Gastrocnemius medialis (tissue), 4 donors: ENCODE data around the gene BCL11B. TPM values are rescaled to one million over a fixed set of nuclear protein-coding genes. Genes with fewer than 3 reads are reported as not detected.

Experiments used
- ATAC-seq, 2 donors: fragments of 150-250 bp; one replicate each; pipeline ENCODE4 v1.9.1; 2016
- DNase-seq, 2 donors: peaks; one replicate each; pipeline ENCODE4 v3.0.0-alpha.2; 2019
- H3K27ac ChIP-seq, 4 donors: fragments of 200-600 bp; sonication (generic); 1 replicate in 1 of 4; 2 replicates in 3 of 4; pipeline ENCODE4 v1.5.1; 2016 to 2018; ENCODE audit warnings: mild to moderate bottlenecking in 2 of 4, moderate library complexity in 1 of 4
- H3K27me3 ChIP-seq, 3 donors: fragments of 200-600 bp; sonication (generic) in 2 of 3; 1 replicate in 1 of 3; 2 replicates in 2 of 3; pipeline versions ENCODE4 v1.5.1 to v1.6.0; 2016 to 2019; ENCODE audit warnings: mild to moderate bottlenecking in 1 of 3, moderate library complexity in 1 of 3
- H3K36me3 ChIP-seq, 2 donors: fragments of 200-600 bp; sonication (generic) in 1 of 2; one replicate each; pipeline ENCODE4 v1.5.1; 2017 to 2018
- H3K4me1 ChIP-seq, 2 donors: fragments of 200-600 bp; sonication (generic) in 1 of 2; one replicate each; pipeline ENCODE4 v1.5.1; 2016 to 2017; ENCODE audit warnings: mild to moderate bottlenecking in 2 of 2
- H3K4me3 ChIP-seq, 4 donors: fragments of 200-600 bp; sonication (generic) in 3 of 4; 1 replicate in 1 of 4; 2 replicates in 3 of 4; pipeline ENCODE4 v1.5.1; 2016 to 2019; ENCODE audit warnings: mild to moderate bottlenecking in 2 of 4
- H3K9me3 ChIP-seq, 3 donors: fragments of 200-600 bp; sonication (generic) in 2 of 3; 1 replicate in 1 of 3; 2 replicates in 2 of 3; pipeline ENCODE4 v1.5.1; 2016 to 2019
- POLR2A ChIP-seq, 2 donors: fragments of 450-650 bp; IDR thresholded peaks; one replicate each; pipeline ENCODE4 v1.6.1; 2017; ENCODE audit warnings: antibody characterized with exemption in 2 of 2, mild to moderate bottlenecking in 2 of 2, moderate library complexity in 2 of 2
- in situ Hi-C, 4 donors: fragments of 200-750 bp; cut with MboI; loops; one replicate each; pipeline versions ENCODE4 v1.15.0 to v1.8.0; 2017; ENCODE audit warnings: low sequenced_read_pairs in 4 of 4
- intact Hi-C: fragments of 100-400 bp; cut with DNase I; formaldehyde crosslinking; loops from one replicate; pipeline ENCODE4 v1.15.1; 2023; ENCODE audit warnings: low total_unique reads
- total RNA-seq, 4 donors: library from RNA; depleted of rRNA; stranded (reverse); fragments of >200 nt; gene quantifications; one replicate each; pipeline versions ENCODE4 v1.1.0 to v1.2.3, GENCODE V29; 2016
- TF ChIP-seq, protein P1 (sequence below), 5 experiments: fragments of 450-650 bp in 3 of 5; fragments of 200-600 bp in 2 of 5; sonication (generic) in 2 of 5; IDR thresholded peaks in 4 of 5; conservative IDR thresholded peaks in 1 of 5; 1 replicate in 4 of 5; 2 replicates in 1 of 5; pipeline ENCODE4 v1.5.1; 2016 to 2019; ENCODE audit warnings: antibody characterized with exemption in 5 of 5, mild to moderate bottlenecking in 3 of 5, moderate library complexity in 3 of 5

The BCL11B gene
- total RNA-seq, 4 donors from 2014 or later = 0.05 to 0.62 (median 0.18) TPM; not detected in 1

DNA sequence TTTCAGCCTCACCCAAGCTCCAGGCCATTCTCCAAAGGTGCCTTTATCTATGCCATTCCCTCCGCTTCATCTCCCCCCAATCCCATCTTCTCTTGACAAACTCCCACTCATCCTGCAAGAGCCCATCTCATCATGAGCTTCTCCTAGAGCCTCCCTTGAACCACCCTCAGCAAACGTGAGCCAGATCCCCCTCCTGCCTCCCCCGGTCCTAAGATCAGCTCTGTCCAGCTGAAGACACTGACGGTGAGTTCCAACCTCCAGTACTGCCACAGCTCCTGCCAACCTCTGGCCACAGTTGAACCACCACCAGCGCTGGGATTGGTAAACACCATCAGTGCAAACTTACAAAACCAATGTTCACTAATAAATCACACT lies 124.6 kb downstream of the BCL11B start:
- ATAC-seq = no peak
- no peaks in the 10 kb centered on the region for H3K27me3 ChIP-seq

GRCh38 chr14:99146616-99147365 lies 125.2 kb downstream of the BCL11B start:
- intact Hi-C loops = no loop called here
- in situ Hi-C loops = no loop called here

More for the DNA sequence above, 124.6 kb downstream of the BCL11B start:
- TF ChIP-seq POLR2A (IDR thresholded peaks at IDR 0.05) = no peak
- TF ChIP-seq, protein P1, sequence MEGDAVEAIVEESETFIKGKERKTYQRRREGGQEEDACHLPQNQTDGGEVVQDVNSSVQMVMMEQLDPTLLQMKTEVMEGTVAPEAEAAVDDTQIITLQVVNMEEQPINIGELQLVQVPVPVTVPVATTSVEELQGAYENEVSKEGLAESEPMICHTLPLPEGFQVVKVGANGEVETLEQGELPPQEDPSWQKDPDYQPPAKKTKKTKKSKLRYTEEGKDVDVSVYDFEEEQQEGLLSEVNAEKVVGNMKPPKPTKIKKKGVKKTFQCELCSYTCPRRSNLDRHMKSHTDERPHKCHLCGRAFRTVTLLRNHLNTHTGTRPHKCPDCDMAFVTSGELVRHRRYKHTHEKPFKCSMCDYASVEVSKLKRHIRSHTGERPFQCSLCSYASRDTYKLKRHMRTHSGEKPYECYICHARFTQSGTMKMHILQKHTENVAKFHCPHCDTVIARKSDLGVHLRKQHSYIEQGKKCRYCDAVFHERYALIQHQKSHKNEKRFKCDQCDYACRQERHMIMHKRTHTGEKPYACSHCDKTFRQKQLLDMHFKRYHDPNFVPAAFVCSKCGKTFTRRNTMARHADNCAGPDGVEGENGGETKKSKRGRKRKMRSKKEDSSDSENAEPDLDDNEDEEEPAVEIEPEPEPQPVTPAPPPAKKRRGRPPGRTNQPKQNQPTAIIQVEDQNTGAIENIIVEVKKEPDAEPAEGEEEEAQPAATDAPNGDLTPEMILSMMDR (IDR thresholded peaks at IDR 0.05 in 4 of 5, conservative IDR thresholded peaks at IDR 0.05 in 1 of 5) = no peak
- Histone ChIP-seq H3K9me3 (no peaks in the 10 kb centered on the region), H3K36me3 (no peaks in the 10 kb centered on the region), H3K4me3 (no peak overlapping the region), H3K27ac (no peak overlapping the region), H3K4me1 (no peaks in the 10 kb centered on the region)
- intact Hi-C loops = no loop called here
- DNase-seq = no peak
- in situ Hi-C loops = no loop called here

GRCh38 chr14:99145307-99145706 lies 126.7 kb downstream of the BCL11B start:
- intact Hi-C loops = no loop called here

More at GRCh38 chr14:99146616-99147365, 125.2 kb downstream of the BCL11B start:
- Histone ChIP-seq H3K9me3 (no peaks in the 10 kb centered on the region), H3K27me3 (no peaks in the 10 kb centered on the region), H3K4me3 (no peak overlapping the region), H3K27ac (no peak overlapping the region), H3K36me3 (no peaks in the 10 kb centered on the region), H3K4me1 (no peaks in the 10 kb centered on the region)
- ATAC-seq = no peak
- DNase-seq = no peak
- no peak for TF ChIP-seq POLR2A (IDR thresholded peaks at IDR 0.05)
- TF ChIP-seq, protein P1 (IDR thresholded peaks at IDR 0.05 in 4 of 5, conservative IDR thresholded peaks at IDR 0.05 in 1 of 5) = no peak

GRCh38 chr14:99143793-99144192 lies 128.2 kb downstream of the BCL11B start:
- Histone ChIP-seq H3K9me3 (no peaks in the 10 kb centered on the region), H3K27me3 (no peaks in the 10 kb centered on the region), H3K27ac (no peak overlapping the region), H3K4me1 (no peaks in the 10 kb centered on the region), H3K36me3 (no peaks in the 10 kb centered on the region), H3K4me3 (no peak overlapping the region)
- no peak for DNase-seq
- intact Hi-C loops = no loop called here
- in situ Hi-C loops = no loop called here
- ATAC-seq = no peak
- TF ChIP-seq, protein P1 (IDR thresholded peaks at IDR 0.05 in 4 of 5, conservative IDR thresholded peaks at IDR 0.05 in 1 of 5) = no peak
- TF ChIP-seq POLR2A (IDR thresholded peaks at IDR 0.05) = no peak

More at GRCh38 chr14:99145307-99145706, 126.7 kb downstream of the BCL11B start:
- DNase-seq (no peak), ATAC-seq (no peak)
- in situ Hi-C loops = no loop called here
- Histone ChIP-seq H3K36me3 (no peaks in the 10 kb centered on the region), H3K27me3 (no peaks in the 10 kb centered on the region), H3K4me3 (no peak overlapping the region), H3K4me1 (no peaks in the 10 kb centered on the region), H3K9me3 (no peaks in the 10 kb centered on the region), H3K27ac (no peak overlapping the region)
- TF ChIP-seq POLR2A (IDR thresholded peaks at IDR 0.05) = no peak
- TF ChIP-seq, protein P1 (IDR thresholded peaks at IDR 0.05 in 4 of 5, conservative IDR thresholded peaks at IDR 0.05 in 1 of 5) = no peak
